GM12872 (cell line): Measurements from ENCODE around the gene PSMG3.

Experiments used
- CTCF ChIP-seq: IDR thresholded peaks from 3 replicates; pipeline ENCODE4 v1.5.1; 2011; ENCODE audit warnings: low read depth, mild to moderate bottlenecking, low read length, moderate library complexity; ENCODE audit not compliant: insufficient read depth

Gene PSMG3

GRCh38 chr7:1539181-1539881, 30.5 kb downstream of the PSMG3 start:
- no peak for TF ChIP-seq CTCF

DNA sequence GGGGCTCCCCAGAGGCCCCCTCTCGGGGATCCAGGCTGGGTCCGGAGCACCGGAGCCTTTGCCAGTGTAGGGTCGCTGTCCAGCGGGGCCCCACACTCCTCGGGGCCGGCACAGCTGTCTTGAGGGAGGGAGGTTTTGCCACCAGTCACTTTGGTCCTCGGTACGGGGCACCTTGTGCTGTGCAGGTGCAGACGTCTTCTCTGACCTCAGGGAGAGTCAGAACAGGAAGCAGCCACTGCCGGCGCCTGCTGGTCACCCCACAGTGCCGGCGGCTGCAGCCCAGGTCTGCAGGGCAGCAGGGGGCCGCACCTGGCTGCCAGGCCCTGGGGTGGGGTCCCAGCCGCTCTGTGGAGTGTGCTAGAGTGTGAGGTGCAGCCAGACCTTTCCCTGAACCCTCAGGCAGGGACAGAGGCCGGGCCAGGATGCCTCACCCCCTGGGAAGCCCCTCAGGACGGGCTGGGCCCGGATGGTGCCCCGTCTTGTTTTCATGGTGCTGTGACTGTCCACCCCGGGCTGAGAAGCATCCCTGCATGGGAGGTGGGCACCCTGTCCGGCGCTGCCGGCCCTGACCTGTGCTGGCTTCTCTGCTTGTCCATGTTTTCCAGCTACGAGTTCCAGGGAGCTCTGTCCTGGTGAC, 31.2 kb downstream of the PSMG3 start:
- no peak for TF ChIP-seq CTCF

GRCh38 chr7:1537535-1538412, 32.1 kb downstream of the PSMG3 start:
- no peak for TF ChIP-seq CTCF

GRCh38 chr7:1536743-1537534, 32.9 kb downstream of the PSMG3 start:
- no peak for TF ChIP-seq CTCF

DNA sequence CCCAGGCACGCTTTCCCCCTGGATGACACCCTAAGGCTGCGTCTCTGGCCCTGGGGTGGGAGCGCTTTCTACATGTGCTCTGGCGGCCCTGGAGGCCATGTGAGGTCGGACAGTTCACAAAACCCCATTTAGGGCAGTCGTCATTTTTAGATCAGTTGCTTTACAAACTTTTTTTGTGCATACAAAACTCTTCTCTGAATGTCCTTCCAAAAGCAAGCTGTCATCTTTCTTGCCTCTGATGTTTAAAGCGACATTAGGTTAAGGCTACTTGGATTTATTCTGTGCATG, 33.4 kb downstream of the PSMG3 start:
- no peak for TF ChIP-seq CTCF

GRCh38 chr7:1535701-1536454, 34.0 kb downstream of the PSMG3 start:
- no peak for TF ChIP-seq CTCF
